PC-3 (cell line): ENCODE results near the gene ENDOG.

ENCODE experiments used
- EZH2 ChIP-seq: fragments of 300-600 bp; sonication (generic); IDR thresholded peaks from one replicate; pipeline ENCODE4 v1.6.1; 2017; ENCODE audit warnings: antibody characterized with exemption, mild to moderate bottlenecking, low read length; ENCODE audit not compliant: unreplicated experiment
- EZH2phosphoT487 ChIP-seq: fragments of 300-600 bp; sonication (generic); IDR thresholded peaks from 2 replicates; pipeline ENCODE4 v1.6.1; 2018; ENCODE audit warnings: mild to moderate bottlenecking, antibody characterized with exemption, low read length, borderline replicate concordance
- TF ChIP-seq, protein P1 (sequence below): fragments of 300-600 bp; sonication (generic); conservative IDR thresholded peaks from 2 replicates; pipeline ENCODE4 v1.5.1; 2017; ENCODE audit warnings: antibody characterized with exemption, low read depth, mild to moderate bottlenecking, low read length

DNA sequence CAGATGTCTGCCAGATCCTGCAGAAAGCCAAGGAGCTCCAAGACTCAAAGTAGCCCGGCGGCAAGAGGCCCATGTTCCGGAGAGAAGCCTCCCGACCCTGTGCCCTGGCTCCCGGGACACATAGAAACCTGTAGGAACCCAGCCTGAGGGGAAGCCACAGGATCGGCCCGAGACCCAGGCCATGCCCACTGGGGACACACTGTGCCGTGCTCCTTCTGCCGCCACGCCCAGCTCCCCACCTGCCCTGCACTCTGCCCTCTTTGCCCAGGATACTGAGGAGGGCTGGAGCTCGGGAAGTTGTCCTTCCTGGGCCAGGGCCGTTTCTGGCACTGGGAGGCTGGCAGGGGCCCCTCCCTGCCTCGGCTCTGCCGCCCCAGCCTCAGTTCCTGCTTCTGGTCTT, 10.5 kb upstream of the ENDOG start:
- TF ChIP-seq, protein P1, sequence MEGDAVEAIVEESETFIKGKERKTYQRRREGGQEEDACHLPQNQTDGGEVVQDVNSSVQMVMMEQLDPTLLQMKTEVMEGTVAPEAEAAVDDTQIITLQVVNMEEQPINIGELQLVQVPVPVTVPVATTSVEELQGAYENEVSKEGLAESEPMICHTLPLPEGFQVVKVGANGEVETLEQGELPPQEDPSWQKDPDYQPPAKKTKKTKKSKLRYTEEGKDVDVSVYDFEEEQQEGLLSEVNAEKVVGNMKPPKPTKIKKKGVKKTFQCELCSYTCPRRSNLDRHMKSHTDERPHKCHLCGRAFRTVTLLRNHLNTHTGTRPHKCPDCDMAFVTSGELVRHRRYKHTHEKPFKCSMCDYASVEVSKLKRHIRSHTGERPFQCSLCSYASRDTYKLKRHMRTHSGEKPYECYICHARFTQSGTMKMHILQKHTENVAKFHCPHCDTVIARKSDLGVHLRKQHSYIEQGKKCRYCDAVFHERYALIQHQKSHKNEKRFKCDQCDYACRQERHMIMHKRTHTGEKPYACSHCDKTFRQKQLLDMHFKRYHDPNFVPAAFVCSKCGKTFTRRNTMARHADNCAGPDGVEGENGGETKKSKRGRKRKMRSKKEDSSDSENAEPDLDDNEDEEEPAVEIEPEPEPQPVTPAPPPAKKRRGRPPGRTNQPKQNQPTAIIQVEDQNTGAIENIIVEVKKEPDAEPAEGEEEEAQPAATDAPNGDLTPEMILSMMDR = no peak
- TF ChIP-seq EZH2 (no peak), EZH2phosphoT487 (no peak)
